Chondrocyte (in vitro differentiated cells): ENCODE measurements around the gene RASL10B. TPM values are rescaled to one million over a fixed set of nuclear protein-coding genes. Genes with fewer than 3 reads are reported as not detected.

Experiments
- DNase-seq: peaks from one replicate; pipeline ENCODE4 v3.0.0; 2021; ENCODE audit warnings: mixed read lengths, low spot score
- H3K27ac Mint-ChIP-seq: one replicate; pipeline ENCODE4 v1.8.0; 2021; ENCODE audit warnings: mild to moderate bottlenecking, moderate library complexity, mixed read lengths; ENCODE audit not compliant: unreplicated experiment
- H3K27me3 Mint-ChIP-seq: 2 replicates; pipeline ENCODE4 v1.8.0; 2021; ENCODE audit warnings: low read depth, mixed read lengths
- H3K36me3 Mint-ChIP-seq: 2 replicates; pipeline ENCODE4 v1.8.0; 2021; ENCODE audit warnings: low read depth, mixed read lengths
- H3K4me1 Mint-ChIP-seq: 2 replicates; pipeline ENCODE4 v1.8.0; 2021; ENCODE audit warnings: low read depth, mild to moderate bottlenecking, mixed read lengths
- H3K4me3 Mint-ChIP-seq: one replicate; pipeline ENCODE4 v1.8.0; 2021; ENCODE audit warnings: mild to moderate bottlenecking, moderate library complexity, mixed read lengths; ENCODE audit not compliant: unreplicated experiment
- H3K9me3 Mint-ChIP-seq: 2 replicates; pipeline ENCODE4 v1.8.0; 2021; ENCODE audit warnings: low read depth, mixed read lengths
- total RNA-seq: library from RNA; stranded (reverse); gene quantifications from 3 replicates; pipeline ENCODE4 v1.2.1, GENCODE V29; 2021
- TF ChIP-seq, protein P1 (sequence below): fragments of 200-600 bp; sonication (generic); IDR thresholded peaks from 2 replicates; pipeline ENCODE4 v1.5.0; 2021; ENCODE audit warnings: antibody characterized with exemption, mild to moderate bottlenecking, moderate library complexity

RASL10B gene
- total RNA-seq, 1 donor from 2014 or later, result 21.3 TPM

DNA sequence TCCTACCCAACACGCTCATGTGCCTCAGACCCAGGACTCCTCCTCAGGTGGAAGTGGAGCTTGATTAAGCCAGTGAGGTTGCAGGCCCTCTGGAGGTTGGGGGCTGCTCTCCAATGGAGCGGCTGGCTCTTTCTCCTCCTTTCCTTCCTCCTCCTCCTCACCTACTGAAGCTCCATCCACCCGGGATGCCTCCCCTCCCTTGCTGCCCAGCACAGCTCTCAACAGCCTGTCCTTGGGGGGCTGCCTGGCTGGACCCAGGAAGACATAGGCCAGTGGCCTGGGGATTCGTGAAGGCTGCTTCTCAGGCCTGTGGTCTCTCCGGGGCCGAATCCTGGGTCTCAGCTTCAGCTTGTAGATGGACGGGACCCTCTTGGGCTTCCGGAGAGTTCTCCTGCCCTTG lies 13.4 kb downstream of the RASL10B start:
- H3K4me3 Mint-ChIP-seq, result no peak overlapping the region
- peaks cover 34% of the 10 kb centered on the region for H3K27me3 Mint-ChIP-seq

DNA sequence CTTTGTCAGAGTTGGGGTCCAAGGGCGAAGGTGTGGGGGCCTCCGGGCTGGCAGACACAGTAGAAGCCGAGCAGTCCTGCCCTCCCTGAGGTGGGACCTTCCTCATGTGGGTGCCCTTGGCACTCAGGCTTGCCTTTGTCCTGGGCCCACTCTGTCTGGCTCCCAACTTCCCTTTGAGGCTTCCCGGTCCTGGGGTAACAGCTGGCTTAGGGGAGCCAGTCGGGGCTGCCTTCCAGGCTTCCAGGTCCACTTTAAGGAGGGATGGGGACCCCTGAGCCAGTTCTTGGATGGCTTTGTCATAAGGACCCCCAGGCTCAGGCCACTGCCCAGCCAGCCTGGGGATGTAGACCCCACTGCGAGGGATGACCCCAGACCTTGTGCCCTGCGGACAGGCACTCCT lies 13.8 kb downstream of the RASL10B start:
- no peak for DNase-seq
- peaks cover 18% of the 10 kb centered on the region for H3K4me1 Mint-ChIP-seq
- H3K27ac Mint-ChIP-seq, result no peak overlapping the region
- peaks cover 32% of the 10 kb centered on the region for H3K27me3 Mint-ChIP-seq
- H3K9me3 Mint-ChIP-seq, result no peaks in the 10 kb centered on the region
- TF ChIP-seq, protein P1, sequence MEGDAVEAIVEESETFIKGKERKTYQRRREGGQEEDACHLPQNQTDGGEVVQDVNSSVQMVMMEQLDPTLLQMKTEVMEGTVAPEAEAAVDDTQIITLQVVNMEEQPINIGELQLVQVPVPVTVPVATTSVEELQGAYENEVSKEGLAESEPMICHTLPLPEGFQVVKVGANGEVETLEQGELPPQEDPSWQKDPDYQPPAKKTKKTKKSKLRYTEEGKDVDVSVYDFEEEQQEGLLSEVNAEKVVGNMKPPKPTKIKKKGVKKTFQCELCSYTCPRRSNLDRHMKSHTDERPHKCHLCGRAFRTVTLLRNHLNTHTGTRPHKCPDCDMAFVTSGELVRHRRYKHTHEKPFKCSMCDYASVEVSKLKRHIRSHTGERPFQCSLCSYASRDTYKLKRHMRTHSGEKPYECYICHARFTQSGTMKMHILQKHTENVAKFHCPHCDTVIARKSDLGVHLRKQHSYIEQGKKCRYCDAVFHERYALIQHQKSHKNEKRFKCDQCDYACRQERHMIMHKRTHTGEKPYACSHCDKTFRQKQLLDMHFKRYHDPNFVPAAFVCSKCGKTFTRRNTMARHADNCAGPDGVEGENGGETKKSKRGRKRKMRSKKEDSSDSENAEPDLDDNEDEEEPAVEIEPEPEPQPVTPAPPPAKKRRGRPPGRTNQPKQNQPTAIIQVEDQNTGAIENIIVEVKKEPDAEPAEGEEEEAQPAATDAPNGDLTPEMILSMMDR, result no peak
- H3K36me3 Mint-ChIP-seq, result no peaks in the 10 kb centered on the region
- no peak overlapping the region for H3K4me3 Mint-ChIP-seq

More for the DNA sequence above, 13.4 kb downstream of the RASL10B start:
- TF ChIP-seq, protein P1, result no peak
- Mint-ChIP-seq H3K36me3 (no peaks in the 10 kb centered on the region), H3K9me3 (no peaks in the 10 kb centered on the region), H3K4me1 (peaks cover 15% of the 10 kb centered on the region), H3K27ac (no peak overlapping the region)
- DNase-seq, result no peak

DNA sequence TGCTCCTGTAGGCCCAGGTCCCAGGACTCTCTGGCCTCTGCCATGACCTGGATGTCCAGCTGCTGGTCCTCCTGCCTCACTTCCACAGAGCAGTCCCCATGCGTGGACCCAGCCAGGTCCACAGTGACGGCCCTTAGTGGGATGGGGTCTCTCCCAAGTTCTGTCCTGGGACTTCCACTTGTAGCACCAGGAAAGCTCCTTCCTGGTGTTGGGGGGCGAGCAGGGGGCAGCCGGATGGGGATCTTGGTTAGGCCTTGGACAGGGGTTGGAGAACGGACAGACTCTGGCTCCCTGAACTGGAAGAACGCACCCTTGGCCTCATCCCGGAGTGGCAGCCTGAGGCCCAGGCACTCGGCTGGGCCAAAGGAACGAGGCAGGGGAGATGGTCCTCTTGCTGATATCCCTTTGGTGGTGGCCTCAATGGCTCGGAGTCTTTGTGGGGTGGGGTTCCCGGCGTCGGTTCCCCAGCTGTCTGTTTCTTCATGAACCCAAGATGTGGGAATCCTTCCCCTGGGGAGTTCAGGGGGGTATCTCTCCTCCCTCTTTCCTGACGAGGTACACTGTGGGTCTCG lies 14.4 kb downstream of the RASL10B start:
- H3K4me1 Mint-ChIP-seq, result peaks cover 21% of the 10 kb centered on the region
- H3K36me3 Mint-ChIP-seq, result no peaks in the 10 kb centered on the region
- DNase-seq, result no peak
- peaks cover 31% of the 10 kb centered on the region for H3K27me3 Mint-ChIP-seq
- no peak overlapping the region for H3K27ac Mint-ChIP-seq
- no peaks in the 10 kb centered on the region for H3K9me3 Mint-ChIP-seq
- H3K4me3 Mint-ChIP-seq, result no peak overlapping the region
- TF ChIP-seq, protein P1, result no peak

DNA sequence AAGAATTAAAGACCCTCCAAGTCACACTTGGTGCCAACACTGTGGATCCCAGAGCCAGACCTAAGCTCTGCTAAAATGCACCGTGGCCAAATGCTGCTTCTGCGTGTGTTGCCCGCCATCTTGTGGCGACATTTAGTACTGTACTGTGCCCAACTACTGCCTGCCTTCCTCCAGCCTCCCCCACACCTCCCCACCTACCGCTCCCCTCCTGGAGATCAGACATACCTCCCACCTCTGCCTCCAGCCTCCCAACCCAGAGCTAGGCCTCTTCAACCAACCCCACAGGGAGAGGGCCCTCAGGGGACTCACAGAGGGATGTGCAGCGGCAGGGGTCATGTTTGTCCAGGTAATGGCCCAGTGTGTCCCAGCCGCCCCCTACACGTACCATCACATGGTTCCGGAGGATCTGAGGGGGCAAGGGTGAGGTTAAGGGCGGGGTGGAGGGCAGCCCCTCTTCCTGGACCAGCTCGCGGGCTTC lies 16.1 kb downstream of the RASL10B start:
- no peaks in the 10 kb centered on the region for H3K9me3 Mint-ChIP-seq
- TF ChIP-seq, protein P1, result peak; percentile 91
- DNase-seq, result no peak
- no peaks in the 10 kb centered on the region for H3K36me3 Mint-ChIP-seq
- peaks cover 17% of the 10 kb centered on the region for H3K4me1 Mint-ChIP-seq
- no peak overlapping the region for H3K27ac Mint-ChIP-seq
- no peak overlapping the region for H3K4me3 Mint-ChIP-seq
- peaks cover 21% of the 10 kb centered on the region for H3K27me3 Mint-ChIP-seq

DNA sequence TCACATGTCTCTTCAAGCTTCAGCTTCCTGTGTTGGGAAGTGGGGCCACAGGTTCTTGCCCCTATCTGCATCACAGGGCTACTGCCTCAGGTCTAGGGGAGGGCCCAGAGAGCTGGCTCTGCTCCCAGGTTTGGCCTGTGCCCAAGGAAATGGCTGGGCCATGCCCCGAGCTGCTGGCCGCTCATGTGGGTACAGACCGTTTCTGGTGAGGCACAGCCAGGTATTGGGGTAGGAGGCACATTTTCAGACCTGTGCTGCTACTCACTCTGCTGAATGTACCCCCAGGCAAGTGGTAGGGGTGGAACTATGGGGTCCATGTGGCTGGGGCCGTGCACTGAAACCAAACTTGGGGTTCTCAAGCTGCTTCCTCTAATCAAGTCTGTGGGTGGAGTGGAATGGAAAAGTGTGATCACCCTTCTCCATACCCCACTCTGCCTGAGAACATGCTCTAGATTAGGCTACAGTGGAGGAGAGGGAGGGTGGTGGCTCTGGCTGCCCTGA lies 17.0 kb downstream of the RASL10B start:
- Mint-ChIP-seq H3K4me1 (peaks cover 21% of the 10 kb centered on the region), H3K27me3 (peaks cover 21% of the 10 kb centered on the region), H3K9me3 (no peaks in the 10 kb centered on the region), H3K27ac (no peak overlapping the region), H3K4me3 (no peak overlapping the region), H3K36me3 (no peaks in the 10 kb centered on the region)
- TF ChIP-seq, protein P1, result no peak
- no peak for DNase-seq
